HCT116 (cell line): ENCODE data around the gene USH1C. TPM values are rescaled to one million over a fixed set of nuclear protein-coding genes. Genes with fewer than 3 reads are reported as not detected.

ENCODE experiments used
- ATAC-seq: fragments of 200-7000 bp; cut with Tn5 transposase; 2 replicates; pipeline ENCODE4 v1.9.1; 2020; ENCODE audit warnings: mild to moderate bottlenecking, moderate library complexity
- BruUV-seq: library from RNA; stranded (reverse); fragments of 400-500 nt; replicated peaks from 2 replicates; lab custom pipeline; 2021; lab: Mats Ljungman, UMichigan
- CTCF ChIA-PET: fragments of 300-600 bp; sonication (Branson Sonifier 250); formaldehyde crosslinking; loops from one replicate; lab custom pipeline; 2021; ENCODE audit warnings: antibody characterized with exemption; lab: Charles Lee
- POLR2A ChIA-PET: fragments of 300-600, 350-600 bp; sonication (Branson Sonifier 250); formaldehyde crosslinking; loops from one replicate; lab custom pipeline; 2021; ENCODE audit warnings: antibody characterized with exemption; lab: Charles Lee
- RAD21 ChIA-PET, 2 experiments: fragments of 300-600 bp; sonication (Branson Sonifier 250); formaldehyde crosslinking; loops; one replicate each; lab custom pipeline; 2023; ENCODE audit warnings: low total read pairs in 2 of 2; ENCODE audit not compliant: uncharacterized antibody in 2 of 2, unreplicated experiment in 2 of 2, low non-redundant PET in 1 of 2; lab: Charles Lee
- DNase-seq: peaks from one replicate; pipeline ENCODE4 v3.0.0-alpha.2; 2010; ENCODE audit warnings: low read depth, low spot score
- H2AFZ ChIP-seq: fragments of 200-600 bp; shearing (Covaris generic), sonication (generic); 2 replicates; pipeline ENCODE4 v1.6.1; 2017; ENCODE audit warnings: low read depth, mixed run types, mixed read lengths, antibody characterized with exemption, low read length; ENCODE audit not compliant: poor library complexity, severe bottlenecking
- H3K27ac ChIP-seq: 2 replicates; pipeline ENCODE4 v1.5.1; 2012; ENCODE audit warnings: low read depth, low read length
- H3K27me3 ChIP-seq: fragments of 200-600 bp; sonication (generic); 2 replicates; pipeline ENCODE4 v1.6.1; 2016; ENCODE audit warnings: mixed run types, low read length, mixed read lengths; ENCODE audit not compliant: insufficient read depth
- H3K36me3 ChIP-seq, 2 experiments: fragments of 200-500 bp in 1 of 2; fragments of 200-600 bp in 1 of 2; sonication (Bioruptor generic) in 1 of 2; sonication (generic) in 1 of 2; 2 replicates each; pipeline versions ENCODE4 v1.5.1 to v1.6.1; 2014 to 2016; ENCODE audit warnings: low read length in 2 of 2, inconsistent platforms in 1 of 2, mixed read lengths in 1 of 2, mixed run types in 1 of 2; ENCODE audit not compliant: insufficient read depth in 2 of 2, control insufficient read depth in 1 of 2
- H3K4me1 ChIP-seq, 2 experiments: fragments of 200-600 bp in 1 of 2; sonication (generic) in 1 of 2; 2 replicates each; pipeline versions ENCODE4 v1.5.1 to v1.6.1; 2012 to 2017; ENCODE audit warnings: low read length in 2 of 2, inconsistent platforms in 1 of 2, mild to moderate bottlenecking in 1 of 2, mixed read lengths in 1 of 2, mixed run types in 1 of 2, moderate library complexity in 1 of 2; ENCODE audit not compliant: insufficient read depth in 2 of 2, control insufficient read depth in 1 of 2
- H3K4me2 ChIP-seq: fragments of 200-600 bp; sonication (generic); 2 replicates; pipeline ENCODE4 v1.6.1; 2017; ENCODE audit warnings: mixed run types, low read length, mixed read lengths
- H3K4me3 ChIP-seq, 2 experiments: fragments of 200-600 bp in 1 of 2; sonication (generic) in 1 of 2; replicated peaks in 1 of 2; 2 replicates each; pipeline ENCODE4 v1.5.1; 2011 to 2016; ENCODE audit warnings: low read length in 2 of 2, control low read depth in 1 of 2, low read depth in 1 of 2, mild to moderate bottlenecking in 1 of 2, mixed read lengths in 1 of 2, mixed run types in 1 of 2
- H3K79me2 ChIP-seq: fragments of 200-600 bp; sonication (generic); 2 replicates; pipeline ENCODE4 v1.6.1; 2017; ENCODE audit warnings: mild to moderate bottlenecking, mixed run types, low read length, moderate library complexity, mixed read lengths; ENCODE audit not compliant: insufficient read depth
- H3K9ac ChIP-seq: fragments of 200-600 bp; sonication (generic); 2 replicates; pipeline ENCODE4 v1.6.1; 2016; ENCODE audit warnings: low read length, mixed read lengths
- H3K9me2 ChIP-seq: fragments of 200-600 bp; sonication (generic), shearing (Covaris generic); 2 replicates; pipeline ENCODE4 v1.6.1; 2017; ENCODE audit warnings: mixed run types, mild to moderate bottlenecking, moderate library complexity; ENCODE audit not compliant: insufficient read depth
- H3K9me3 ChIP-seq, 2 experiments: fragments of 200-500 bp in 1 of 2; fragments of 200-600 bp in 1 of 2; sonication (Bioruptor generic) in 1 of 2; sonication (generic) in 1 of 2; 2 replicates each; pipeline ENCODE4 v1.6.1; 2014 to 2017; ENCODE audit warnings: low read length in 2 of 2, mixed read lengths in 2 of 2, inconsistent platforms in 1 of 2, low read depth in 1 of 2, mild to moderate bottlenecking in 1 of 2, mixed run types in 1 of 2, moderate library complexity in 1 of 2; ENCODE audit not compliant: control insufficient read depth in 1 of 2, insufficient read depth in 1 of 2
- H4K20me1 ChIP-seq: fragments of 200-600 bp; sonication (generic), shearing (Covaris generic); 2 replicates; pipeline ENCODE4 v1.6.1; 2017; ENCODE audit warnings: mixed run types, mild to moderate bottlenecking, moderate library complexity; ENCODE audit not compliant: insufficient read depth
- ELF1 ChIP-seq: IDR thresholded peaks from 2 replicates; pipeline ENCODE4 v1.6.1; 2012; ENCODE audit warnings: low read depth, borderline replicate concordance
- JUND ChIP-seq: IDR thresholded peaks from 2 replicates; pipeline ENCODE4 v1.6.1; 2012
- intact Hi-C: fragments of 100-400 bp; cut with micrococcal nuclease; formaldehyde crosslinking; loops from 2 replicates; pipeline ENCODE4 v1.10.0; 2022
- total RNA-seq: library from RNA; stranded (reverse); gene quantifications from one replicate; pipeline ENCODE4 v1.2.1, GENCODE V29; 2021; ENCODE audit not compliant: unreplicated experiment

USH1C gene
- total RNA-seq, 1 experiment from 2014 or later: 13.4 TPM

DNA sequence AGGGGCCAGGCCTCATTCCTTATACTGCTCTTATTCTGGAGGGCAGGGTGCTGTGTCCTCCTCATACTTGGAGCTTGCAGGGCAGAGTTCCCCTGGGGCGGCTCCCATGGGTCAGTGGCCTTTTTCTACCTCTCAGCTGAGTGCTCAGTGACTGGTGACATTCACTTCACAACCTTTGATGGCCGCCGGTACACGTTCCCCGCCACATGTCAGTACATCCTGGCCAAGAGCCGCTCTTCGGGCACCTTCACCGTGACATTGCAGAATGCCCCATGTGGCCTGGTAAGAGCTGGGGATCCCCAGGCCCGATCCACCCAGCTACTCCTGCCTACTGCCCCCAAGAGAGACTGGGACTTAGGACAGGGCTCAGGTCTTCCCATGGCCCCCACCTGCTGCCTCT lies 17.3 kb upstream of the USH1C start:
- Histone ChIP-seq H3K27me3 (no peaks in the 10 kb centered on the region), H2AFZ (no peak overlapping the region), H3K4me3 (no peak overlapping the region), H3K9ac (no peak overlapping the region), H3K4me2 (no peak overlapping the region), H3K9me3 (no peaks in the 10 kb centered on the region), H3K79me2 (no peaks in the 10 kb centered on the region), H3K36me3 (no peaks in the 10 kb centered on the region), H3K4me1 (peaks cover 0 to 5% of the 10 kb centered on the region in 2 experiments; a peak in 2 of 4 replicates), H4K20me1 (no peaks in the 10 kb centered on the region), H3K27ac (no peak overlapping the region), H3K9me2 (no peaks in the 10 kb centered on the region)
- DNase-seq (no peak), ATAC-seq (no peak)
- TF ChIP-seq ELF1: no peak
- intact Hi-C loops: no loop called here
- ChIA-PET RAD21 (no interaction called here), POLR2A (no interaction called here), CTCF (no interaction called here)
- no TSS peak for BruUV-seq

GRCh38 chr11:17561111-17561415 lies 16.8 kb upstream of the USH1C start:
- BruUV-seq: no TSS peak

More at GRCh38 chr11:17561111-17561415, 16.8 kb upstream of the USH1C start:
- CTCF ChIA-PET: no interaction called here
- Histone ChIP-seq H3K4me2 (no peak overlapping the region), H3K9me2 (no peaks in the 10 kb centered on the region), H3K9me3 (no peaks in the 10 kb centered on the region), H3K4me1 (peaks cover 0 to 5% of the 10 kb centered on the region in 2 experiments; a peak in 2 of 4 replicates), H2AFZ (no peak overlapping the region), H4K20me1 (no peaks in the 10 kb centered on the region), H3K4me3 (no peak overlapping the region), H3K79me2 (no peaks in the 10 kb centered on the region), H3K36me3 (no peaks in the 10 kb centered on the region), H3K27me3 (no peaks in the 10 kb centered on the region), H3K27ac (no peak overlapping the region), H3K9ac (no peak overlapping the region)
- intact Hi-C loops: no loop called here
- TF ChIP-seq JUND: no peak
- no peak for ATAC-seq
- POLR2A ChIA-PET: no interaction called here
- DNase-seq: no peak
- RAD21 ChIA-PET: no interaction called here
